ENCODE measurements around the gene OMP.

GRCh38 chr11:77084581-77085191, 18.0 kb upstream of the OMP start:
- TF ChIP-seq, protein P1, sequence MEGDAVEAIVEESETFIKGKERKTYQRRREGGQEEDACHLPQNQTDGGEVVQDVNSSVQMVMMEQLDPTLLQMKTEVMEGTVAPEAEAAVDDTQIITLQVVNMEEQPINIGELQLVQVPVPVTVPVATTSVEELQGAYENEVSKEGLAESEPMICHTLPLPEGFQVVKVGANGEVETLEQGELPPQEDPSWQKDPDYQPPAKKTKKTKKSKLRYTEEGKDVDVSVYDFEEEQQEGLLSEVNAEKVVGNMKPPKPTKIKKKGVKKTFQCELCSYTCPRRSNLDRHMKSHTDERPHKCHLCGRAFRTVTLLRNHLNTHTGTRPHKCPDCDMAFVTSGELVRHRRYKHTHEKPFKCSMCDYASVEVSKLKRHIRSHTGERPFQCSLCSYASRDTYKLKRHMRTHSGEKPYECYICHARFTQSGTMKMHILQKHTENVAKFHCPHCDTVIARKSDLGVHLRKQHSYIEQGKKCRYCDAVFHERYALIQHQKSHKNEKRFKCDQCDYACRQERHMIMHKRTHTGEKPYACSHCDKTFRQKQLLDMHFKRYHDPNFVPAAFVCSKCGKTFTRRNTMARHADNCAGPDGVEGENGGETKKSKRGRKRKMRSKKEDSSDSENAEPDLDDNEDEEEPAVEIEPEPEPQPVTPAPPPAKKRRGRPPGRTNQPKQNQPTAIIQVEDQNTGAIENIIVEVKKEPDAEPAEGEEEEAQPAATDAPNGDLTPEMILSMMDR (conservative IDR thresholded peaks at IDR 0.05), result no peak
- no peak for TF ChIP-seq EZH2 (IDR thresholded peaks at IDR 0.05; ENCODE audit: low read depth)

All from PC-9 (cell line).